Measurements from ENCODE around the gene KLHL1.

Gene KLHL1

GRCh38 chr13:69975496-69975895, 132.8 kb downstream of the KLHL1 start:
- Histone ChIP-seq H3K4me3 (ENCODE audit: low read length) (no peak overlapping the region), H2AFZ (ENCODE audit: low read depth, low read length) (no peak overlapping the region), H3K36me3 (ENCODE audit: insufficient read depth, low read length) (no peaks in the 10 kb centered on the region), H3K4me1 (ENCODE audit: insufficient read depth, low read length) (no peaks in the 10 kb centered on the region), H3K27me3 (ENCODE audit: insufficient read depth, low read length) (no peaks in the 10 kb centered on the region), H3K9me3 (ENCODE audit: low read length) (no peaks in the 10 kb centered on the region)

- Histone ChIP-seq H3K4me3 (ENCODE audit: low read length) (no peak overlapping the region), H3K9me3 (ENCODE audit: low read length) (no peaks in the 10 kb centered on the region), H3K27me3 (ENCODE audit: insufficient read depth, low read length) (no peaks in the 10 kb centered on the region), H3K36me3 (ENCODE audit: insufficient read depth, low read length) (no peaks in the 10 kb centered on the region), H3K4me1 (ENCODE audit: insufficient read depth, low read length) (no peaks in the 10 kb centered on the region), H2AFZ (ENCODE audit: low read depth, low read length) (peak overlapping the region; percentile 8)
Observed at GRCh38 chr13:69970520-69970919, 137.7 kb downstream of the KLHL1 start.

GRCh38 chr13:69959046-69959445, 149.2 kb downstream of the KLHL1 start:
- no peaks in the 10 kb centered on the region for H3K36me3 ChIP-seq (ENCODE audit: insufficient read depth, low read length)
- H3K4me3 ChIP-seq (ENCODE audit: low read length), result no peak overlapping the region
- peak overlapping the region; percentile 1 for H2AFZ ChIP-seq (ENCODE audit: low read depth, low read length)
- no peaks in the 10 kb centered on the region for H3K4me1 ChIP-seq (ENCODE audit: insufficient read depth, low read length)
- no peaks in the 10 kb centered on the region for H3K9me3 ChIP-seq (ENCODE audit: low read length)
- H3K27me3 ChIP-seq (ENCODE audit: insufficient read depth, low read length), result no peaks in the 10 kb centered on the region

GRCh38 chr13:69956839-69957238, 151.4 kb downstream of the KLHL1 start:
- Histone ChIP-seq H3K9me3 (ENCODE audit: low read length) (no peaks in the 10 kb centered on the region), H2AFZ (ENCODE audit: low read depth, low read length) (no peak overlapping the region), H3K4me3 (ENCODE audit: low read length) (no peak overlapping the region), H3K27me3 (ENCODE audit: insufficient read depth, low read length) (no peaks in the 10 kb centered on the region), H3K4me1 (ENCODE audit: insufficient read depth, low read length) (no peaks in the 10 kb centered on the region), H3K36me3 (ENCODE audit: insufficient read depth, low read length) (no peaks in the 10 kb centered on the region)

GRCh38 chr13:69956349-69956748, 151.9 kb downstream of the KLHL1 start:
- Histone ChIP-seq H2AFZ (ENCODE audit: low read depth, low read length) (no peak overlapping the region), H3K36me3 (ENCODE audit: insufficient read depth, low read length) (no peaks in the 10 kb centered on the region), H3K27me3 (ENCODE audit: insufficient read depth, low read length) (no peaks in the 10 kb centered on the region), H3K9me3 (ENCODE audit: low read length) (no peaks in the 10 kb centered on the region), H3K4me3 (ENCODE audit: low read length) (no peak overlapping the region), H3K4me1 (ENCODE audit: insufficient read depth, low read length) (no peaks in the 10 kb centered on the region)

GRCh38 chr13:69955271-69955670, 153.0 kb downstream of the KLHL1 start:
- no peaks in the 10 kb centered on the region for H3K27me3 ChIP-seq (ENCODE audit: insufficient read depth, low read length)
- no peak overlapping the region for H3K4me3 ChIP-seq (ENCODE audit: low read length)

GRCh38 chr13:69951412-69951811, 156.8 kb downstream of the KLHL1 start:
- H3K9me3 ChIP-seq (ENCODE audit: low read length), result no peaks in the 10 kb centered on the region

More at GRCh38 chr13:69955271-69955670, 153.0 kb downstream of the KLHL1 start:
- H3K36me3 ChIP-seq (ENCODE audit: insufficient read depth, low read length), result no peaks in the 10 kb centered on the region
- no peaks in the 10 kb centered on the region for H3K9me3 ChIP-seq (ENCODE audit: low read length)
- no peaks in the 10 kb centered on the region for H3K4me1 ChIP-seq (ENCODE audit: insufficient read depth, low read length)
- no peak overlapping the region for H2AFZ ChIP-seq (ENCODE audit: low read depth, low read length)

GRCh38 chr13:69950160-69950559, 158.1 kb downstream of the KLHL1 start:
- no peaks in the 10 kb centered on the region for H3K27me3 ChIP-seq (ENCODE audit: insufficient read depth, low read length)
- no peaks in the 10 kb centered on the region for H3K4me1 ChIP-seq (ENCODE audit: insufficient read depth, low read length)
- no peaks in the 10 kb centered on the region for H3K36me3 ChIP-seq (ENCODE audit: insufficient read depth, low read length)
- no peaks in the 10 kb centered on the region for H3K9me3 ChIP-seq (ENCODE audit: low read length)
- no peak overlapping the region for H2AFZ ChIP-seq (ENCODE audit: low read depth, low read length)
- no peak overlapping the region for H3K4me3 ChIP-seq (ENCODE audit: low read length)

More at GRCh38 chr13:69951412-69951811, 156.8 kb downstream of the KLHL1 start:
- no peaks in the 10 kb centered on the region for H3K4me1 ChIP-seq (ENCODE audit: insufficient read depth, low read length)
- no peak overlapping the region for H3K4me3 ChIP-seq (ENCODE audit: low read length)
- no peaks in the 10 kb centered on the region for H3K27me3 ChIP-seq (ENCODE audit: insufficient read depth, low read length)
- no peak overlapping the region for H2AFZ ChIP-seq (ENCODE audit: low read depth, low read length)
- no peaks in the 10 kb centered on the region for H3K36me3 ChIP-seq (ENCODE audit: insufficient read depth, low read length)

- peak overlapping the region; percentile 54 for H2AFZ ChIP-seq (ENCODE audit: low read depth, low read length)
- H3K4me3 ChIP-seq (ENCODE audit: low read length), result no peak overlapping the region
- no peaks in the 10 kb centered on the region for H3K9me3 ChIP-seq (ENCODE audit: low read length)
- no peaks in the 10 kb centered on the region for H3K27me3 ChIP-seq (ENCODE audit: insufficient read depth, low read length)
- no peaks in the 10 kb centered on the region for H3K4me1 ChIP-seq (ENCODE audit: insufficient read depth, low read length)
- H3K36me3 ChIP-seq (ENCODE audit: insufficient read depth, low read length), result no peaks in the 10 kb centered on the region
Observed at GRCh38 chr13:69948016-69948415, 160.2 kb downstream of the KLHL1 start.

GRCh38 chr13:69947582-69947981, 160.7 kb downstream of the KLHL1 start:
- Histone ChIP-seq H3K27me3 (ENCODE audit: insufficient read depth, low read length) (no peaks in the 10 kb centered on the region), H2AFZ (ENCODE audit: low read depth, low read length) (peak overlapping the region; percentile 54), H3K36me3 (ENCODE audit: insufficient read depth, low read length) (no peaks in the 10 kb centered on the region), H3K4me3 (ENCODE audit: low read length) (no peak overlapping the region), H3K4me1 (ENCODE audit: insufficient read depth, low read length) (no peaks in the 10 kb centered on the region), H3K9me3 (ENCODE audit: low read length) (no peaks in the 10 kb centered on the region)

GRCh38 chr13:69946511-69946910, 161.7 kb downstream of the KLHL1 start:
- Histone ChIP-seq H3K36me3 (ENCODE audit: insufficient read depth, low read length) (no peaks in the 10 kb centered on the region), H3K4me3 (ENCODE audit: low read length) (no peak overlapping the region), H2AFZ (ENCODE audit: low read depth, low read length) (no peak overlapping the region), H3K4me1 (ENCODE audit: insufficient read depth, low read length) (no peaks in the 10 kb centered on the region), H3K9me3 (ENCODE audit: low read length) (no peaks in the 10 kb centered on the region), H3K27me3 (ENCODE audit: insufficient read depth, low read length) (no peaks in the 10 kb centered on the region)

- H3K27me3 ChIP-seq (ENCODE audit: insufficient read depth, low read length), result no peaks in the 10 kb centered on the region
Observed at GRCh38 chr13:69935043-69935442, 173.2 kb downstream of the KLHL1 start.

GRCh38 chr13:69928262-69928661, 180.0 kb downstream of the KLHL1 start:
- H3K9me3 ChIP-seq (ENCODE audit: low read length), result peaks cover 2% of the 10 kb centered on the region
- H3K36me3 ChIP-seq (ENCODE audit: insufficient read depth, low read length), result no peaks in the 10 kb centered on the region
- H2AFZ ChIP-seq (ENCODE audit: low read depth, low read length), result no peak overlapping the region
- no peaks in the 10 kb centered on the region for H3K4me1 ChIP-seq (ENCODE audit: insufficient read depth, low read length)
- H3K27me3 ChIP-seq (ENCODE audit: insufficient read depth, low read length), result no peaks in the 10 kb centered on the region
- H3K4me3 ChIP-seq (ENCODE audit: low read length), result no peak overlapping the region

More at GRCh38 chr13:69935043-69935442, 173.2 kb downstream of the KLHL1 start:
- Histone ChIP-seq H3K9me3 (ENCODE audit: low read length) (no peaks in the 10 kb centered on the region), H2AFZ (ENCODE audit: low read depth, low read length) (no peak overlapping the region), H3K4me3 (ENCODE audit: low read length) (no peak overlapping the region), H3K36me3 (ENCODE audit: insufficient read depth, low read length) (no peaks in the 10 kb centered on the region), H3K4me1 (ENCODE audit: insufficient read depth, low read length) (peaks cover 2% of the 10 kb centered on the region)

- no peaks in the 10 kb centered on the region for H3K27me3 ChIP-seq (ENCODE audit: insufficient read depth, low read length)
- peaks cover 2% of the 10 kb centered on the region for H3K9me3 ChIP-seq (ENCODE audit: low read length)
- peaks cover 10% of the 10 kb centered on the region for H3K4me1 ChIP-seq (ENCODE audit: insufficient read depth, low read length)
- no peaks in the 10 kb centered on the region for H3K36me3 ChIP-seq (ENCODE audit: insufficient read depth, low read length)
- H3K4me3 ChIP-seq (ENCODE audit: low read length), result no peak overlapping the region
- no peak overlapping the region for H2AFZ ChIP-seq (ENCODE audit: low read depth, low read length)
Observed at GRCh38 chr13:69921156-69921555, 187.1 kb downstream of the KLHL1 start.
